ENCODE results near the gene BIK.

BIK gene

GRCh38 chr22:43164636-43165035 lies 54.1 kb downstream of the BIK start:
- DNase-seq = no peak

GRCh38 chr22:43166132-43166930 lies 55.8 kb downstream of the BIK start:
- DNase-seq = no peak

- DNase-seq = no peak
These were observed 56.5 kb downstream of the BIK start for GRCh38 chr22:43167001-43167589.

- no peak for DNase-seq
These were observed 58.1 kb downstream of the BIK start for GRCh38 chr22:43168471-43169309.

- DNase-seq = no peak
These were observed 59.0 kb downstream of the BIK start for GRCh38 chr22:43169310-43170130.

GRCh38 chr22:43170131-43170480 lies 59.6 kb downstream of the BIK start:
- no peak for DNase-seq

GRCh38 chr22:43171019-43171491 lies 60.5 kb downstream of the BIK start:
- DNase-seq = no peak

GRCh38 chr22:43171607-43172006 lies 61.1 kb downstream of the BIK start:
- DNase-seq = no peak

GRCh38 chr22:43172191-43172590 lies 61.6 kb downstream of the BIK start:
- DNase-seq = no peak

GRCh38 chr22:43173566-43173965 lies 63.0 kb downstream of the BIK start:
- no peak for DNase-seq

- DNase-seq = no peak
These were observed 63.6 kb downstream of the BIK start for GRCh38 chr22:43173976-43174720.

GRCh38 chr22:43174941-43175531 lies 64.5 kb downstream of the BIK start:
- DNase-seq = no peak

- DNase-seq = no peak
These were observed 65.5 kb downstream of the BIK start for GRCh38 chr22:43176090-43176489.

GRCh38 chr22:43177479-43177878 lies 66.9 kb downstream of the BIK start:
- no peak for DNase-seq

Measured in stimulated activated CD4-positive, alpha-beta T cell treated with anti-CD3 and anti-CD28 coated beads, Interleukin-4, amount 100 ng/mL, for 24 hours (primary cell).